Trophoblast cell (in vitro differentiated cells and primary cell): ENCODE measurements around the gene CYP51A1.
"Not testable (repeated sequence)": the region's sequence is repeated elsewhere in the genome, so short reads cannot be mapped to it uniquely, and the experiment has no call there.

Experiments used
- DNase-seq, 2 donors: peaks; one replicate each; pipeline ENCODE4 v3.0.0-alpha.2; 2016
- H2AFZ ChIP-seq: 2 replicates; pipeline ENCODE4 v1.6.1; 2013; ENCODE audit warnings: low read length, moderate library complexity, mild to moderate bottlenecking; ENCODE audit not compliant: insufficient read depth, poor library complexity
- H2AK5ac ChIP-seq: 2 replicates; pipeline ENCODE4 v1.6.1; 2013; ENCODE audit warnings: mild to moderate bottlenecking, low read length
- H2BK120ac ChIP-seq: 2 replicates; pipeline ENCODE4 v1.6.1; 2013; ENCODE audit warnings: low read length, mild to moderate bottlenecking, moderate library complexity; ENCODE audit not compliant: insufficient read depth, poor library complexity
- H2BK12ac ChIP-seq: 2 replicates; pipeline ENCODE4 v1.6.1; 2013; ENCODE audit warnings: mild to moderate bottlenecking, low read length, moderate library complexity
- H2BK5ac ChIP-seq: 2 replicates; pipeline ENCODE4 v1.6.1; 2013; ENCODE audit warnings: low read length, low read depth, moderate library complexity, mild to moderate bottlenecking; ENCODE audit not compliant: poor library complexity
- H3K14ac ChIP-seq: 2 replicates; pipeline ENCODE4 v1.6.1; 2013; ENCODE audit warnings: mild to moderate bottlenecking, low read length
- H3K18ac ChIP-seq: 2 replicates; pipeline ENCODE4 v1.6.1; 2013; ENCODE audit warnings: mild to moderate bottlenecking, low read length
- H3K23ac ChIP-seq: 2 replicates; pipeline ENCODE4 v1.6.1; 2013; ENCODE audit warnings: low read length
- H3K27ac ChIP-seq: 2 replicates; pipeline ENCODE4 v1.5.1; 2013; ENCODE audit warnings: low read depth, mild to moderate bottlenecking, inconsistent platforms, low read length, moderate library complexity
- H3K27me3 ChIP-seq: 2 replicates; pipeline ENCODE4 v1.6.1; 2013; ENCODE audit warnings: inconsistent platforms, mild to moderate bottlenecking, low read length, moderate library complexity; ENCODE audit not compliant: insufficient read depth
- H3K36me3 ChIP-seq, 2 experiments: 1 replicate in 1 of 2; 2 replicates in 1 of 2; pipeline ENCODE4 v1.6.1; 2013; ENCODE audit warnings: low read length in 2 of 2, mild to moderate bottlenecking in 2 of 2, moderate library complexity in 1 of 2; ENCODE audit not compliant: insufficient read depth in 2 of 2, control insufficient read depth in 1 of 2
- H3K4ac ChIP-seq: 2 replicates; pipeline ENCODE4 v1.6.1; 2013; ENCODE audit warnings: low read depth, mild to moderate bottlenecking, low read length, moderate library complexity
- H3K4me1 ChIP-seq, 2 experiments: 1 replicate in 1 of 2; 2 replicates in 1 of 2; pipeline ENCODE4 v1.6.1; 2013; ENCODE audit warnings: low read length in 2 of 2, mild to moderate bottlenecking in 2 of 2, moderate library complexity in 1 of 2; ENCODE audit not compliant: insufficient read depth in 2 of 2, control insufficient read depth in 1 of 2
- H3K4me2 ChIP-seq: 2 replicates; pipeline ENCODE4 v1.6.1; 2013; ENCODE audit warnings: inconsistent platforms, mild to moderate bottlenecking, low read length, moderate library complexity
- H3K4me3 ChIP-seq: 2 replicates; pipeline ENCODE4 v1.5.1; 2013; ENCODE audit warnings: mild to moderate bottlenecking, low read depth, low read length, inconsistent platforms
- H3K79me1 ChIP-seq: one replicate; pipeline ENCODE4 v1.6.1; 2013; ENCODE audit warnings: low read length
- H3K79me2 ChIP-seq: 2 replicates; pipeline ENCODE4 v1.6.1; 2013; ENCODE audit warnings: low read length, mild to moderate bottlenecking; ENCODE audit not compliant: control insufficient read depth, insufficient read depth, poor library complexity
- H3K9ac ChIP-seq: 2 replicates; pipeline ENCODE4 v1.6.1; 2013; ENCODE audit warnings: mild to moderate bottlenecking, low read length
- H3K9me3 ChIP-seq: 2 replicates; pipeline ENCODE4 v1.6.1; 2013; ENCODE audit warnings: low read depth, mild to moderate bottlenecking, control low read depth, inconsistent platforms, low read length; ENCODE audit not compliant: insufficient read depth
- H4K12ac ChIP-seq: 2 replicates; pipeline ENCODE4 v1.6.1; 2013; ENCODE audit warnings: low read depth, mild to moderate bottlenecking, low read length, moderate library complexity
- H4K8ac ChIP-seq: 2 replicates; pipeline ENCODE4 v1.6.1; 2013; ENCODE audit warnings: low read depth, mild to moderate bottlenecking, low read length, moderate library complexity
- H4K91ac ChIP-seq: one replicate; pipeline ENCODE4 v1.6.1; 2013; ENCODE audit warnings: low read depth, mild to moderate bottlenecking, low read length, moderate library complexity
- WGBS: extraction: QIAGEN DNeasy Blood & Tissue Kit; methylation state at CpG from one replicate; pipeline ENCODE4 v1.1.7; 2013; ENCODE audit warnings: missing lambda C conversion rate; ENCODE audit not compliant: insufficient read length, insufficient coverage; ENCODE audit errors: extremely low coverage; 5-methylcytosine and 5-hydroxymethylcytosine counted together

Gene CYP51A1

GRCh38 chr7:92150450-92151017, 16.3 kb upstream of the CYP51A1 start:
- Histone ChIP-seq H3K4me1 (no peaks in the 10 kb centered on the region), H2BK5ac (no peak overlapping the region), H3K4me2 (no peak overlapping the region), H3K79me2 (no peaks in the 10 kb centered on the region), H2AK5ac (no peak overlapping the region), H3K4me3 (no peak overlapping the region), H3K27me3 (no peaks in the 10 kb centered on the region), H3K14ac (no peak overlapping the region), H3K18ac (no peak overlapping the region), H4K8ac (no peak overlapping the region), H2BK12ac (no peak overlapping the region), H3K9me3 (no peaks in the 10 kb centered on the region), H2BK120ac (no peak overlapping the region), H4K12ac (no peak overlapping the region), H2AFZ (no peak overlapping the region), H3K79me1 (no peaks in the 10 kb centered on the region), H4K91ac (no peak overlapping the region), H3K27ac (no peak overlapping the region), H3K4ac (no peak overlapping the region), H3K23ac (no peak overlapping the region), H3K9ac (no peak overlapping the region), H3K36me3 (no peaks in the 10 kb centered on the region)
- DNase-seq, result no peak
- no CpG with 5 or more reads among the region's 1 CpG for WGBS

- Histone ChIP-seq H2BK120ac (no peak overlapping the region), H3K4me3 (no peak overlapping the region), H3K79me2 (no peaks in the 10 kb centered on the region), H3K79me1 (no peaks in the 10 kb centered on the region), H3K14ac (no peak overlapping the region), H4K91ac (no peak overlapping the region), H3K9ac (no peak overlapping the region), H2BK12ac (no peak overlapping the region), H3K27ac (no peak overlapping the region), H2BK5ac (no peak overlapping the region), H3K4me2 (no peak overlapping the region), H4K12ac (no peak overlapping the region), H2AK5ac (no peak overlapping the region), H4K8ac (no peak overlapping the region), H3K4ac (no peak overlapping the region), H3K9me3 (no peaks in the 10 kb centered on the region), H3K36me3 (no peaks in the 10 kb centered on the region), H3K23ac (no peak overlapping the region), H3K4me1 (no peaks in the 10 kb centered on the region), H3K27me3 (no peaks in the 10 kb centered on the region), H2AFZ (no peak overlapping the region), H3K18ac (no peak overlapping the region)
- no CpG with 5 or more reads among the region's 5 CpGs for WGBS
- DNase-seq, result no peak
Measured at GRCh38 chr7:92149736-92150239, 15.5 kb upstream of the CYP51A1 start.

DNA sequence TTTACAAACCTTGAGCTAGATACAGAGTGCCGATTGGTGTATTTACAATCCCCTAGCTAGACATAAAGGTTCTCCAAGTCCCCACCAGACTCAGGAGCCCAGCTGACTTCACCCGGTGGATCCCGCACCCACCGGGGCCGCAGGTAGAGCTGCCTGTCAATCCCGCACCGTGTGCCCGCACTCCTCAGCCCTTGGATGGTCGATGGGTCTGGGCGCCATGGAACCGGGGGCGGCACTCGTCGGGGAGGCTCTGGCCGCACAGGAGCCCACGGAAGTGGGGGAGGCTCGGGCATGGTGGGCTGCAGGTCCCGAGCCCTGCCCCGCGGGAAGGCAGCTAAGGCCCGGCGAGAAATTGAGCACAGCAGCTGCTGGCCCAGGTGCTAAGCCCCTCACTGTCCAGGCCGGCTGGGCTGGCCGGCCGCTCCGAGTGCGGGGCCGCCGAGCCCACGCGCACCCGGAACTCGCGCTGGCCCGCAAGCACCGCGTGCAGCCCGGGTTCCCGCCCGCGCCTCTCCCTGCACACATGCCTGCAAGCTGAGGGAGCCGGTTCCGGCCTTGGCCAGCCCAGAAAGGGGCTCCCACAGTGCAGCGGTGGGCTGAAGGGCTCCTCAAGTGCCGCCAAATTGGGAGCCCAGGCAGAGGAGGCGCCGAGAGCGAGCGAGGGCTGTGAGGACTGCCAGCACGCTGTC, 9.1 kb upstream of the CYP51A1 start:
- H2AK5ac ChIP-seq, H3K36me3 ChIP-seq, H3K9me3 ChIP-seq, DNase-seq, H4K8ac ChIP-seq, H2BK120ac ChIP-seq, H4K91ac ChIP-seq, H3K14ac ChIP-seq, H3K4me3 ChIP-seq, H3K4me1 ChIP-seq, H3K27me3 ChIP-seq, H4K12ac ChIP-seq, H2AFZ ChIP-seq, H3K4ac ChIP-seq, H2BK12ac ChIP-seq, H3K9ac ChIP-seq, H3K79me1 ChIP-seq, H3K79me2 ChIP-seq, H2BK5ac ChIP-seq, H3K4me2 ChIP-seq, H3K23ac ChIP-seq, H3K18ac ChIP-seq, H3K27ac ChIP-seq: not testable (repeated sequence)
- no CpG with 5 or more reads among the region's 50 CpGs for WGBS

GRCh38 chr7:92142791-92143190, 8.5 kb upstream of the CYP51A1 start:
- not testable (repeated sequence) for H3K18ac ChIP-seq, H4K8ac ChIP-seq, H2BK120ac ChIP-seq, H3K79me2 ChIP-seq, H4K12ac ChIP-seq, H3K14ac ChIP-seq, H3K9ac ChIP-seq, H3K79me1 ChIP-seq, H3K4me1 ChIP-seq, H2AK5ac ChIP-seq, H4K91ac ChIP-seq, H2BK5ac ChIP-seq, H3K27me3 ChIP-seq, H3K4ac ChIP-seq, H3K36me3 ChIP-seq, H2AFZ ChIP-seq, H3K4me2 ChIP-seq, H2BK12ac ChIP-seq, DNase-seq, H3K9me3 ChIP-seq, H3K4me3 ChIP-seq, H3K23ac ChIP-seq, H3K27ac ChIP-seq
- no CpG with 5 or more reads among the region's 9 CpGs for WGBS
